GM18861 (cell line): ENCODE measurements around the gene CLIP1.

Experiments used
- ATAC-seq: cut with Tn5 transposase; IDR thresholded peaks from one replicate; pipeline ENCODE4 v1.9.1; 2021; ENCODE audit not compliant: unreplicated experiment

Gene CLIP1

GRCh38 chr12:122318607-122319605 is 103.6 kb downstream of the CLIP1 start:
- no peak for ATAC-seq

DNA sequence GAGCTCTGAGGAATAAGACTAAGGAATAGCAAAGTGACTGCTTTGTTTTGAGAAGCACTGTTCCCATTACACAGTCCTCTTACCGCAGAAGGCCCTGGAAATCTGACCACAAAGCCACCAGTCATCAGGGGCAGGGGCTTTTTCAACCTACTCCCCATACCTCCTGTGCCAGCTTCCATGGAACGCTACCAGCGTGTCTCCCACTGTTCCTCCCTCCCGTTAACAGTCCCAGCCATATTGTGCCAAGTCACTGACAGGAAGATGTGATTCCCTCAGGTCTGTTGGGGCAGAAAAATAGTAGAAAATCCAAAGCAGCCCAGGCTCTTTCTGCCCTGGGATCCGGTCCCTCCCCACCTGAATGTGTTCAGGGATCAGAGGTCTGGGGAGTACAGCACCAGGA is 109.5 kb downstream of the CLIP1 start:
- ATAC-seq: no peak

GRCh38 chr12:122311696-122312095 is 110.8 kb downstream of the CLIP1 start:
- ATAC-seq: no peak

DNA sequence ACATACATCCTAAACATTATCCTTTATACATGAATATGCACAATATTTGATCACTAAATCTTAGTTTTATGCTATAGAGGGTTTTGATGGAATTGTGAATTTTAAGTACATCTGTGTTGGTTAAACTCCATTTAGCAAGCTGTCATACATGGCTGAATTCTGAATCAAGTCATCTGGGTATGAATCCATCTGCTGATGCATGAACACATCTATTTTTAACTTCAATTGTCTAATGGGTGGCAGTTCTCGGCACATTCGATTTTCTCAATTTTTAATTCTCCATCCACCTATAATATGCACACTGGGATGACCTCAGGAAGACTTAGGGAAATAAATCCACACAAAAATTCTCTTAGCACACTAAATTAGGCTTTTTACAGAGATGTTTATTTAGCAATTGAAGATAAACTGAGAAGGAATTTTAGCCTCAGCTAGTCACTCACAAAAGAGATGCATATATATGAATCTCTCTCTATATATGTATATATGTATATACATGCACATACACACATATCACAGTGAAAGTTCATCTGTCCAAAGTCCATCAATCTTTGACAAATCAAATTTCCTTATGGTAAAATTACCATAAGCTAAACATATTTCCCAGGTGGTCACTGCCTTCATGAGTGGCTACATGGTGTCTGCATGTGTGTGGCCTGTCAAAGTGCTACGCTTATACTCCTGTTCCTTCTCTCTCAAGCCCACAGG is 111.7 kb downstream of the CLIP1 start:
- ATAC-seq: no peak

DNA sequence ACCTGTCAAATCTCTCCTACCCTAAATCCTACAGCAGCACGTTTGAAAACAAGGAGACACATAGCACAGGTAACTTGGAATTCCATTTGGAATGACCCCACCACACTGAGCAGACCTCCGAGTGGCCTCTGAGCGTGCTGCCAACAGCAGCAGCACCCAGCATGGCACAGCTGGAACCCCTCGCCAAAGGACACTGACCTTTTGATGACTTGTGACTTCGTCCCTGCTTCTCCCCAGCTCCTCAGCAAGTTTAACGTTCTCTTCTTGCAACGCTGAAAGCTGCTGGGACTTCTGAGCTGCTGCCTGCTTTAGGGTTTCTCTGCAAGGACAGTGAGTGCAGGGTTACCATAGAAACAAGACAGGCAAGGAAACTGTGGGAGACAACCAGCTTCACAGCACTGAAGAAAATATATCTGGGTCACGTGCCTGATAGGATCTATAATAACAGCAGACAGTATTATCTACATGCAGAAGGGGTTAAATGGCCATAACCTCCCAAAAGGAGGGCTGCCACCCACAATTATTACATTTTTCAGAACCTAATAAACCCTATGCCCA is 112.8 kb downstream of the CLIP1 start:
- ATAC-seq: no peak

- ATAC-seq: no peak
Observed at GRCh38 chr12:122308811-122309210, 113.7 kb downstream of the CLIP1 start.

GRCh38 chr12:122306407-122306806 is 116.1 kb downstream of the CLIP1 start:
- no peak for ATAC-seq

GRCh38 chr12:122304924-122305323 is 117.5 kb downstream of the CLIP1 start:
- no peak for ATAC-seq

DNA sequence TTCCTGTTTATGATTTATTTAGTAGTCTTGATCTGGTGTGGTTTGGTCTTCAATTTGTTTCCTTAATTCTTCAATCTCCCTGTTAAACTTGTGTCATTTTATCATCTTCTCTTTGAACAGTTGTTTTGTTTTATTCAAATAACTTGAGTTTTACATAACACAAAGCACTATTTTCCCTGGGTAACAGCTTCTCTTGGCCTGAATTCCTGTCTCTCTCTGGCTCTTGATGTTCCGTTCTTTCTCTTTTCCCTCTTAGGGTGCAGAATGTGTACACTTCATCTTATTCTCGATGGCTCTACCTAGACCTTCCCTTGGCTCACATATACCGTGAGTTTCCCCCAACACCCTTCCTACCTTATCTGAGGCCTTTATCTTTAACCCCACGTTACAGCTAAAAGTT is 119.4 kb downstream of the CLIP1 start:
- no peak for ATAC-seq

GRCh38 chr12:122298071-122298748 is 124.3 kb downstream of the CLIP1 start:
- no peak for ATAC-seq

- no peak for ATAC-seq
Observed at GRCh38 chr12:122297494-122297893, 125.0 kb downstream of the CLIP1 start.

- no peak for ATAC-seq
Observed at GRCh38 chr12:122295877-122296276, 126.6 kb downstream of the CLIP1 start.

DNA sequence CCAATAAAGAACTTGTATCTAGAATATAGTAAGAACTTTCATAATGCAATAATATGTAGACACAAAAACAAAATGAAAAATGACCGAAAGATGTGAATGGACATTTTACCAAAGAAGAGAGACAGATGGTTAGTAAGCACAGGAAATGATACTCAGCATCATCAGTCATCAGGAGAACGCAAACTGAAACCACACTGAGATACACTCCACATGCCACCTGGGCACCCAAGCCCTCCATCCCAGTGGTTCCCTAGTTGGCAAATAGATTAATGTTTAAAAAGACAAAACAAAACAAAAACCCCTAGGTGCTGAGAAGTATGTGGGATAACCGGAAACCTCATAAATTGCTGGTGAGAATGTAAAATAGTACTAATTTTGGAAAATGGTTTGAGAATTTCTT is 129.4 kb downstream of the CLIP1 start:
- peak; percentile 56 for ATAC-seq

- no peak for ATAC-seq
Observed at GRCh38 chr12:122291431-122291830, 131.0 kb downstream of the CLIP1 start.

GRCh38 chr12:122283680-122284079 is 138.8 kb downstream of the CLIP1 start:
- no peak for ATAC-seq

DNA sequence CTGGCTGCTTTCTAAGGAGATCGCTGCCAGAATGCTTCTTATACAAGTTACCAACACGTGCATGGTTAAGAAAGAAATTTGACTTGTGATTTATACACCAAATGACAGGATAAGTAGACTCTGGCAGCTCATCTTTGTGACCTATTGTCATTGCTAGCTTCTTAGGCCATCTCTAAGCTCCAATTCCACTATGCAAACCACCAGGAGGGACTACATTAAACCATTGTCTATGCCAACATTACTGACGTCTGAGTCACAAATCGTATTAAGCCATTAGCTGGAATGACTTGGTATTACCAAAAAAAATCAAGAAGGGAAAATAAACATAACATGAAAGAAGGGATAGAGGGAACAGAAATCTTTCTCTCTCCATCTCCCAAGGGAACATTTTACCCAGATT is 140.4 kb downstream of the CLIP1 start:
- ATAC-seq: no peak

DNA sequence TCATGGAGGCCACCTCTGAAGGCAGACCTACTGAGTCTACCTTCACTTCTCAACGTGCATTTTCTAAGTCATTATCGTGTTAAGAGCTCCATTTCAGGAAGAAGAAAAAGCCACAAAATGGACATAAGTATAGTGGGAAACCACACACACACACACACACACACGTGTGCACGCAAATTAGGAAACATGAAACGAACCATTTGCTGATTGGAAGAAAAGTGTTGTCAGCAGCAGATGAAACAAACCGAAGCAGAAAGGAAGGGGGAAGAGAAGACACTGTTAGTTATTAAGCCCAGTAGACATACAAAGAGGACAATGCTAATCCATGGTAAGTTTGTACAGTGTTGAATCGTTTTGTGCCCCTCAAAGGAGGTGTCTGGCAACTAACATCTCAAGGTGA is 146.2 kb downstream of the CLIP1 start:
- no peak for ATAC-seq

DNA sequence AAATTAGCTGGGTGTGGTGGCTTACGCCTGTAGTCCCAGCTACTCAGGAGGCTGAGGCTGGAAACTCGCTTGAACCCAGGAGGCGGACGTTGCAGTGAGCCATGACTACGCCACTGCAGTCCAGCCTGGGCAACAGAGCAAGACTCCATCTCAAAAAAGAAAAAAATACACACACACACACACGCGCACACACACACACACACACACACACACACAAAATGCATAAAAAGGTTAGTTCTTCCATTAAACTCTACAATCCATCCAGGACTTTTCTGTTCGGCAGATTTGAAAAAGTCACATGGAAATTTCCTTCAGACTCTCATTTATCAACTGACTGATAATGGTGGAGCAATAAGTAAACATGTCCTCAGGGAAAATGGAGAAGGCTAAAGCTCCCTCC is 147.0 kb downstream of the CLIP1 start:
- ATAC-seq: no peak

GRCh38 chr12:122266230-122266901 is 156.1 kb downstream of the CLIP1 start, which contains the start of gene VPS33A:
Gene VPS33A, minus strand, starts transcription at chr12:122266494. Its CDS starts 86 bp downstream, at chr12:122266408.
- ATAC-seq: peak; percentile 76

GRCh38 chr12:122265886-122266229 is 156.6 kb downstream of the CLIP1 start:
- peak; percentile 29 for ATAC-seq

- peak; percentile 7 for ATAC-seq
Observed at GRCh38 chr12:122265476-122265875, 157.0 kb downstream of the CLIP1 start.
